Measurements from ENCODE around the gene PRB2.
"Not testable (repeated sequence)": the region's sequence is repeated elsewhere in the genome, so short reads cannot be mapped to it uniquely, and the experiment has no call there.

The PRB2 gene

GRCh38 chr12:11395467-11395866, at the start of gene PRB2:
Gene PRB2, minus strand, starts transcription at chr12:11395567. Its CDS starts 38 bp downstream, at chr12:11395529.
- not testable (repeated sequence) for DNase-seq (ENCODE audit: low read depth in 2 of 2)

- no peak for DNase-seq (ENCODE audit: low read depth in 2 of 2)
These were observed 42.6 kb upstream of the PRB2 start for GRCh38 chr12:11437966-11438365.

- DNase-seq (ENCODE audit: low read depth in 2 of 2) = no peak
These were observed 38.3 kb upstream of the PRB2 start for GRCh38 chr12:11433664-11434063.

- DNase-seq (ENCODE audit: low read depth in 2 of 2) = no peak
These were observed 36.1 kb upstream of the PRB2 start for GRCh38 chr12:11431486-11431885.

- no peak for DNase-seq (ENCODE audit: low read depth in 2 of 2)
These were observed 32.0 kb upstream of the PRB2 start for GRCh38 chr12:11427341-11427740.

- DNase-seq (ENCODE audit: low read depth in 2 of 2) = no peak
These were observed 17.4 kb upstream of the PRB2 start for GRCh38 chr12:11412731-11413130.

- no peak for DNase-seq (ENCODE audit: low read depth in 2 of 2)
These were observed 12.7 kb upstream of the PRB2 start for GRCh38 chr12:11408096-11408495.

- DNase-seq (ENCODE audit: low read depth in 2 of 2) = no peak
These were observed 2.0 kb upstream of the PRB2 start for GRCh38 chr12:11397366-11397765.

- not testable (repeated sequence) for DNase-seq (ENCODE audit: low read depth in 2 of 2)
These were observed 3.9 kb downstream of the PRB2 start for GRCh38 chr12:11391456-11391855.

- DNase-seq (ENCODE audit: low read depth in 2 of 2) = not testable (repeated sequence)
These were observed 17.9 kb downstream of the PRB2 start for GRCh38 chr12:11377420-11377819.

- DNase-seq (ENCODE audit: low read depth in 2 of 2) = no peak
These were observed 34.2 kb downstream of the PRB2 start for GRCh38 chr12:11361151-11361550.

GRCh38 chr12:11360205-11360883, 35.0 kb downstream of the PRB2 start:
- not testable (repeated sequence) for DNase-seq (ENCODE audit: low read depth in 2 of 2)

GRCh38 chr12:11351736-11352135, 43.6 kb downstream of the PRB2 start:
- not testable (repeated sequence) for DNase-seq (ENCODE audit: low read depth in 2 of 2)

- no peak for DNase-seq (ENCODE audit: low read depth in 2 of 2)
These were observed 46.9 kb downstream of the PRB2 start for GRCh38 chr12:11348439-11348838.

- no peak for DNase-seq (ENCODE audit: low read depth in 2 of 2)
These were observed 47.6 kb downstream of the PRB2 start for GRCh38 chr12:11347810-11348209.

- DNase-seq (ENCODE audit: low read depth in 2 of 2) = no peak
These were observed 50.9 kb downstream of the PRB2 start for GRCh38 chr12:11344500-11344899.
